GM20431 (cell line): ENCODE data around the gene AOX1.
"Not testable (repeated sequence)": the region's sequence is repeated elsewhere in the genome, so short reads cannot be mapped to it uniquely, and the experiment has no call there.

Experiments
- in situ Hi-C: fragments of 300-500 bp; cut with MseI, MboI; formaldehyde crosslinking; loops from one replicate; pipeline ENCODE4 v1.15.0; 2020; ENCODE audit warnings: low sequenced_read_pairs; ENCODE audit not compliant: unreplicated experiment

Gene AOX1

DNA sequence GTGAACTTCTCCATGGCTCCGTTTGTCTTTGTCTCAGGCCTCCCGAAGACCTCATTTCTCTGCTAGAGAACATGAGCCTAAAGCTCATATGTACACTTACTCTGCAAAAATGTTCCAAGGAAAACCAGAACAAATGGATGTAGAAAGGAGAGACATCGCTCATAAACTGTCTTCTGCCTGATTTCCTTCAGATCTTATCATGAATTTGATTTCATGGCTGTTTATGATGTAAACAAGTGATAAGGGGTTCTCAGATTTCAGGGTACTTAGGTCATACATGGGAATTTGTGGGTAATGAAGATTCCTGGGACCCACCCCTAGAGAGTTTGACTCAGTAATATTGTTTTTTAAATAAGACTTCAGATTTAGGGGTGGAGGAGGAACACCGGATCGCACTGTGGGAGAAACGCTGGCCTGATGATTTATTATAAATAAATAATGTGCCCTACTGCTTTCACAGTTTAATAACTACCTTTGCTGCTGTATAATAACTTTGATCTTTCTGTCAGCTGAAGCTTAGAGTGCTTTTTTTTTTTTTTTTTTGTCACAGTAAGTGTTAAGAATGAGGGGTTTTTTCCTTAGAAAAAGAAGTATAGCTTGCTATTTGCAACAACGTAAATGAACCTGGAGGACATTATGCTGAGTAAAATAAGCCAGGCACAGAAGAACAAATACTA, 14.9 kb downstream of the AOX1 start:
- in situ Hi-C loops = no loop called here

DNA sequence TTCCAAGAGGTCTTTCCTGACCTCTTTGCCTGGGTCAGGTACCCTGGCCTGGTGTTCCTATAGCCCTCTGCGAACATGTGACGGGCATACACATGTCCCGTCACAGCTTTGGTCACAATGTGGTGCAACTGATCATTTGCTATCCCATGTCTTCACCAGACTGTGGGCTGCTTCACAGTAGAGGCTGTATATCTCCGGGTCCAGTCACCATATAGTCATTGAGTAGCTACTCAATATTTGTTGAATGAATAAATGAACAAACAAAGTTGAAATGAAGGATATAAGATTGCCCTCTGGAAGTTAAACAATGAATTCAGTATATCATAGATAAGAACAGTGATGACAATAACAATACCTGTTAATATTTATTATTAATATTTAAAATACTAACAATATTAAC, 16.8 kb downstream of the AOX1 start:
- in situ Hi-C loops = no loop called here

- in situ Hi-C loops = no loop called here
Observed at GRCh38 chr2:200603972-200604371, 18.2 kb downstream of the AOX1 start.

DNA sequence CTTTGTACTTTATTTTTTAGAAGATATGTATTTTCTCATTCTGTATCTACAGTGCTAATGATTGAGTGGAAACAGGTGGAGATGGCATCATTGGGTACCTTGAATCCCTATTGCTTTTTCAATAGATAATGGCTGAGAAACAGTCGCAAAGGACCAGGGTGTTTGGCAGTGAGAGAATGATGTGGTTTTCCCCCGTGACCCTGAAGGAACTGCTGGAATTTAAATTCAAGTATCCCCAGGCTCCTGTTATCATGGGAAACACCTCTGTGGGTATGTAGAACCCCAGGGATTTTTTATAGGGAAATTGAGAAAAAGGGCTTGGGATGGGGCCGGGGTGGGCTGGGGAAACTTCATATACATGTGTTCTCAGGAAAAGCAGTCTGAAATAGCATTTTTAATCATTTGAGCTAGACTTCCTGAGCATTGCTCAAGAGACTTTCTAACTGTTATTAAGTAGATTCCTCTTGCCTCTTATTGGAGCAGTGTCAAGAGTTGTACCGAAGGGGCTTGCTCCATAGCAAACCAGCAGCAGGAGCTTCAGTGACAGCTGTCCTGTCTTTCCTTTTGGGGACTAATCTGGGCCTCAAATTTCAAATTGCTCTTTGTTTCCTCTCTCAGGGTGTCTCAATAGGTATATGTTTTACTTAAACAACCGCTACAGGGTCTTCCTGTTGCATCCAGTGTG, 18.9 kb downstream of the AOX1 start:
- in situ Hi-C loops = no loop called here

DNA sequence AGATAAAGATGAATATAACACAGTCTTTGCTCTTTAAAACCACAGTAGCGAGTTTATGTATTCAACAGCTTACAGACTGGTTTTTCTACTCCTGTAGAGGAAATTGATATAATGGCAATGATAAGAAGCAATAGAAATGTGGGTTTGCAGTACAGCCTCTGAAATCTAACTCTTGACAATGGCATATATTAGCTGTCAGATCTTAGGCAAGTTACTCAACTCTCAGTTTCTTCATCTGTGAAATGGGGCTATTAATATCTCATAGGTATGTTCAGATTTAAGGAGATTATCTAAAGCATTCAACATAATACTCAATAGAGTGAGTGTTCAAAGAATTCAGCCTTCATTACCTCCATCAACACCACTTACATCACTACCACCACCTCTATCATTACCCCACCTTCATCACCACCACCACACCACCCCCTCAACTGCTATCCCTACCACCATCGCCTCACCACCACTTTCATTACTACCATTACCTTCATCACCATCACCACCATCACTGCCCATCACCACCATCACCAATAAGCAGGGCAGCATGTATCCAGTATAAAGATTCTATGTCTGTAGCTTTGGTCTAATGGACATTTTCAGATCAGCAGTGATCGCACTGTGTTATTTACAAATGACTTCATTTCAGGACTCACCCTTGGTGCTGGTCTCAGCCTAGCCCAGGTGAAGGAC, 22.7 kb downstream of the AOX1 start:
- in situ Hi-C loops = no loop called here

GRCh38 chr2:200609028-200609614, 23.3 kb downstream of the AOX1 start:
- in situ Hi-C loops = no loop called here

DNA sequence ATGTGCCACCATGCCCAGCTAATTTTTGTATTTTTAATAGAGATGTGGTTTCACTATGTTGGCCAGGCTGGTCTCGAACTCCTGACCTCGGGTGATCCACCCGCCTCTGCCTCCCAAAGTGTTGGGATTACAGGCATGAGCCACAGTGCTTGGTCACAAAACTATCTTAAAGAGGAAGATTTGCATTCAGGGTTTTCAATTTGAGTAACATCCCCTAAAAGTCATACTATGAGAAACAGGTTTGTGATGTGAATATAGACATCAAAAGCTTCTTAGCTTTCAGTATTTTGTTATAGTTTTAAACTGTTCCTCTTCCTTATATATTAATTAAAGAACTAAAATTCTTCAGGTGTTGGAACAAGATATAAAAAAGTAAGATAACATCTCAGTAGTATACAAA, 24.4 kb downstream of the AOX1 start:
- in situ Hi-C loops = not testable (repeated sequence)

GRCh38 chr2:200613692-200614091, 27.9 kb downstream of the AOX1 start:
- in situ Hi-C loops = no loop called here

- in situ Hi-C loops = no loop called here
Observed at GRCh38 chr2:200614249-200614648, 28.4 kb downstream of the AOX1 start.

DNA sequence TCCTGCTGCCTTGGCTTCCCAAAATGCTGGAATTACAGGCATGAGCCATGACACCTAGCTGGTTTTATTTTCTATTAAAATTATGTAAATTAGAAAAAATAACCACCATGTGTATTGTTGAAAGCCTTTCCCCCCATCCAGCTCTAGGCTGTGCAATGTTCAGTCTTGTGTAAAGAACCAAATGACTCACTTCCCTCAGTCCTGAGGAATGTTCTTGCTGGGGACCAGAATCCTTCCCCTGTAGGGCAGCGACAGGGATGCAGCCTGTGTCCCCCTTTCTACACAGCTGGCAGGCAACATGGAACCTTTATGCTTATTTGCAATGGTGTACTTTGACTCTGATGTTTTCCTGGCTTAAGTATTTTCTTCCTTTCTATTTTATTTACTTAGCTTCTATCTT, 29.4 kb downstream of the AOX1 start:
- in situ Hi-C loops = no loop called here

- in situ Hi-C loops = no loop called here
Observed at GRCh38 chr2:200616193-200616592, 30.4 kb downstream of the AOX1 start.

DNA sequence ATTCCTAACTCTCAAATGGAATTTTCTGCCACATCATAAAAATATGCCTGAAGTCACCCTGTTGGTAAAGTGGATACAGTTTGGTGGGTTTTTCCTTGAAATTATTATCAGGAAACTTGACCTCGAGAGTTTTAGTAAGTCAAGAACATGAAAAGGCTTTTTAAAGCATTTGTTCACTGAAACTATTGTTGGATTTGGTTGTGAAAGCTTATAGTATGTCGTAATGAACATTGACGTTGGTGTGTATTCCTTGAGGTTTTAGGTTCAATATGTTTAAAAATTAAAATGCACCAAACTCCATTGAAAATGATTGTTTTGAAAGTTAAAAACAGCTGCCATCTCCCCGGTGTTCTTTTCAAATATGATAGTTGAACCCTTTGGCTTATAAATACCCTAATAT, 30.8 kb downstream of the AOX1 start:
- in situ Hi-C loops = no loop called here

- in situ Hi-C loops = no loop called here
Observed at GRCh38 chr2:200617156-200618053, 31.6 kb downstream of the AOX1 start.

- in situ Hi-C loops = no loop called here
Observed at GRCh38 chr2:200618054-200618419, 32.2 kb downstream of the AOX1 start.

DNA sequence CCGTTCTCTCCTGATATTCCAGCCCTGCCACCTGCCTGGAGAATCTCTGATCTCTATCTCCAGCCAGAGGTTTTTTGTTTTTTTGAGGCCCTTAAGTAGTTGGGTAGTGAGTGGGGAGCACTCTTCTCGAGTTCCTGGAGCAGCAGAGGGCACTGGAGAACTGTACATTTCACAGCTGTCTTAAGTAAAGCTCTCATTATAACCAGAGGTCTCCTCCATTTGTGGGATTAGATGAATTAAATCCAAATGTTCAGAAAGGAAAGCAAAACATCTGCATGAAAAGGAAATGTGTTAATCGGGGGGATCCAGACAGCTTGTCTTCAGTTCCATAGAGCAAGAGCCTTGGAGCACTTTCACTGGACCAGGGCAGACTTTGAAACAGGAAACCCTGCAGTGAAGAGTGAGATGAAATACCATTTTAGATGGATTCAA, 32.8 kb downstream of the AOX1 start:
- in situ Hi-C loops = no loop called here

GRCh38 chr2:200619279-200619678, 33.5 kb downstream of the AOX1 start:
- in situ Hi-C loops = no loop called here

- in situ Hi-C loops = no loop called here
Observed at GRCh38 chr2:200620606-200621390, 35.0 kb downstream of the AOX1 start.

DNA sequence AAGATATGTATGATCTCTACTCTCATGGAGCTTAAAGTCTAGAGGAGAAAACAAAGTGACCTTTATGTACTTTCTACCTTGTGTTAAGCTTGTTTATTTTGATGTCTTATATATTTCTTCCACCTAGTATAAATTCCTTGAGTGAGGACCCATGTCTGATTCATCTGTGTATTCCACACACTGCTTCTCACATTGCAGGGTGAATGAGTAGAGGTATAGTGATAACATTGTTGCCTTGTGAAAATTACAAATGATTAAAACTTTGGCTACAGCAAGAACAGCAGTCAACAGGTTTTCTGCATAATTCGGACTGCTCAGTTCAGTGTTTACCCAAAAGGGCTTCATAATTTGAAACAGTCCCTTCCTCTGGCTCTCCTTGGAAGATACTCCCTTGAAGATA, 36.3 kb downstream of the AOX1 start:
- in situ Hi-C loops = no loop called here

- in situ Hi-C loops = no loop called here
Observed at GRCh38 chr2:200624026-200624425, 38.2 kb downstream of the AOX1 start.
